Measurements from ENCODE around the gene CAV1. TPM values are rescaled to one million over a fixed set of nuclear protein-coding genes. Genes with fewer than 3 reads are reported as not detected.
A peak's percentile ranks its signal among the peaks of the same experiment; 100 is the strongest.

The CAV1 gene
- total RNA-seq, 1 experiment from 2014 or later = 20.2 TPM

DNA sequence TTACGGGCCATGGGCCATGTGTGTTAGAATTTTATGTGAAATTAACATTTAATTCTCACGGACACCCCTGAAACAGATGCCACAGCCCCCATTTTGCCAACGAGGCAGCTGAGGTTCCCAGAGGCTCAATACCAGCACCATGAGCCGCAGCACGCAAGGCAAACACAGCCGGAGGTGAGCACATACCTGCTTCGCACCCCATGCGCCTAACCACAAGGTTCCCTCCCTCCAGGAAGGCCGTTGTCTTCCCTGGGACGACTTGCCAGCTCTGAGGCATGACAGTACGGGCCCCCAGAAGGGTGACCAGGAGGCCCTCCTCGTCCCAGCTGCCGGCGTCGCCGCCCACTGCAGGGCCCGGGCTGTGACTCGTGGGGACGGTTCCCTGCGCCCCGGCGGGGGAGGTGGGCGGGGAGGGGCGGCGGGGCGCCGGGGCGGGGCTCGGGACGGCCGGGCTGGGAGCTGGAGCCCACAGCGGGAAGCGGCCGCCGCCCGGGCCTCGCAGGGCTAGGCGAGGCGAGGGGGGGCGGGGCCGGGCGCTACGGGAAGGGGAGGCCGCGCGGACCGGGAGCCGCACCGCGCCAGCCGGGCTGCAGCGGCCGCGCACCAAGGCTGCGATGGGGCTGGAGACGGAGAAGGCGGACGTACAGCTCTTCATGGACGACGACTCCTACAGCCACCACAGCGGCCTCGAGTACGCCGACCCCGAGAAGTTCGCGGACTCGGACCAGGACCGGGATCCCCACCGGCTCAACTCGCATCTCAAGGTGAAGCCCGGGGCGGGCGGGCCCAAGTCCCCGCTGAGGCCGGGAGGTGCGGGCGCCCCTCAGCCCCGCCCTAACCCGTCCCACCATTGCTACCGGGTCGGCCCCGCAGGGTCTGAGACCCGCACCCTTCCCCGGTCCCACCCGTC lies 25.4 kb upstream of the CAV1 start, which contains the start of gene CAV2:
Gene CAV2 (plus strand): TSS at position 571 of the 910 bp plus-strand sequence. CDS start 44 bp downstream, at position 615.
- Histone ChIP-seq H2AFZ (ENCODE audit: low read length) (no peak within 1 kb of the TSS), H2BK12ac (ENCODE audit: insufficient read length, low read depth, low read length) (no peak within 1 kb of the TSS), H3K23ac (ENCODE audit: insufficient read length, low read depth, low read length) (no peak within 1 kb of the TSS), H4K91ac (ENCODE audit: insufficient read length, low read depth, low read length) (no peak within 1 kb of the TSS), H3K79me2 (ENCODE audit: insufficient read depth, low read length) (no peaks in the 10 kb centered on the region), H3K14ac (ENCODE audit: insufficient read depth, low read length) (0 out of 2 replicates have a peak within 1 kb of the TSS, but pooled peaks have one; percentile 45), H3K27me3 (ENCODE audit: insufficient read depth, low read length) (no peaks in the 10 kb centered on the region; the same call in 1 of the 2 replicates), H2AK5ac (ENCODE audit: insufficient read length, low read length) (no peak within 1 kb of the TSS), H3K4ac (ENCODE audit: low read depth, low read length) (no peak within 1 kb of the TSS), H3K18ac (ENCODE audit: insufficient read length, low read depth, low read length) (no peak within 1 kb of the TSS), H3K9me3 (ENCODE audit: control insufficient read depth, low read depth, low read length) (no peaks in the 10 kb centered on the region), H3T11ph (ENCODE audit: low read length) (no peak within 1 kb of the TSS), H4K8ac (replicated peaks; ENCODE audit: insufficient read length, low read depth, low read length) (no peak within 1 kb of the TSS), H4K20me1 (ENCODE audit: control insufficient read depth, insufficient read depth, insufficient read length) (no peaks in the 10 kb centered on the region), H3K4me2 (ENCODE audit: insufficient read depth, insufficient read length, low read length) (peak within 1 kb of the TSS; percentile 93), H3K9ac (ENCODE audit: extremely low read depth, insufficient read length, low read length) (no peak within 1 kb of the TSS), H3K56ac (ENCODE audit: insufficient read length, low read depth, low read length) (no peak within 1 kb of the TSS), H3K4me1 (ENCODE audit: insufficient read depth, low read length) (no peaks in the 10 kb centered on the region), H2BK5ac (ENCODE audit: insufficient read length, low read length) (no peak within 1 kb of the TSS), H2BK15ac (ENCODE audit: low read depth, low read length) (no peak within 1 kb of the TSS), H2BK120ac (ENCODE audit: low read depth, low read length, poor library complexity, severe bottlenecking) (no peak within 1 kb of the TSS), H2BK20ac (ENCODE audit: low read depth, low read length, poor library complexity, severe bottlenecking) (no peak within 1 kb of the TSS), H3K23me2 (ENCODE audit: insufficient read length, low read depth, low read length, poor library complexity, severe bottlenecking) (peaks cover 10% of the 10 kb centered on the region), H4K5ac (ENCODE audit: insufficient read length, low read depth, low read length) (no peak within 1 kb of the TSS), H3K27ac (ENCODE audit: insufficient read length, low read depth, low read length) (no peak within 1 kb of the TSS), H3K79me1 (ENCODE audit: insufficient read depth, low read depth, low read length, poor library complexity, severe bottlenecking) (no peaks in the 10 kb centered on the region)
- Mint-ChIP-seq H3K36me3 (ENCODE audit: insufficient read depth in 1 of 3, low read depth in 3 of 3) (no peaks in the 10 kb centered on the region), H3K27ac (peak within 1 kb of the TSS in 1 of 3 experiments; percentile 18; a peak in 1 of 7 replicates), H3K4me3 (peak within 1 kb of the TSS; percentile 77 to 87), H3K4me1 (peaks cover 12 to 14% of the 10 kb centered on the region in 2 experiments), H3K27me3 (ENCODE audit: low read depth) (peaks cover 33% of the 10 kb centered on the region), H3K9me3 (no peaks in the 10 kb centered on the region)
- peak; percentile 72 for DNase-seq
- WGBS (ENCODE audit: extremely low coverage, insufficient read length, low lambda C conversion rate) = no CpG with 5 or more reads among the region's 86 CpGs
- TF ChIP-seq CTCF (conservative IDR thresholded peaks at IDR 0.05) = no peak

All from H9 (cell line).